ENCODE measurements around the gene ZDHHC3.

GRCh38 chr3:44918581-44918980, 57.4 kb downstream of the ZDHHC3 start:
- no peak for TF ChIP-seq SUZ12 (IDR thresholded peaks at IDR 0.05)
- TF ChIP-seq FOXM1 (IDR thresholded peaks at IDR 0.05; ENCODE audit: borderline replicate concordance): no peak
- no peak for TF ChIP-seq FOXA1 (IDR thresholded peaks at IDR 0.05)
- TF ChIP-seq TARDBP (IDR thresholded peaks at IDR 0.05): no peak
- TF ChIP-seq CTBP1 (IDR thresholded peaks at IDR 0.05; ENCODE audit: borderline replicate concordance): no peak
- no peak for TF ChIP-seq ZNF384 (IDR thresholded peaks at IDR 0.05)
- no peak for TF ChIP-seq BHLHE40 (IDR thresholded peaks at IDR 0.05; ENCODE audit: borderline replicate concordance)
- TF ChIP-seq ARNT (IDR thresholded peaks at IDR 0.05): no peak
- TF ChIP-seq FOXK2 (IDR thresholded peaks at IDR 0.05): no peak
- no peak for TF ChIP-seq HDGF (IDR thresholded peaks at IDR 0.05; ENCODE audit: borderline replicate concordance)
- TF ChIP-seq LEF1 (IDR thresholded peaks at IDR 0.05; ENCODE audit: borderline replicate concordance): no peak
- TF ChIP-seq NFRKB (IDR thresholded peaks at IDR 0.05): no peak
